HG03354 (cell line): Measurements from ENCODE around the gene ZNF226.
"Not testable (repeated sequence)": the region's sequence is repeated elsewhere in the genome, so short reads cannot be mapped to it uniquely, and the experiment has no call there.

ENCODE experiments used
- ATAC-seq: cut with Tn5 transposase; IDR thresholded peaks from one replicate; pipeline ENCODE4 v1.9.1; 2021; ENCODE audit warnings: mild to moderate bottlenecking; ENCODE audit not compliant: unreplicated experiment, poor library complexity, severe bottlenecking

Gene ZNF226

DNA sequence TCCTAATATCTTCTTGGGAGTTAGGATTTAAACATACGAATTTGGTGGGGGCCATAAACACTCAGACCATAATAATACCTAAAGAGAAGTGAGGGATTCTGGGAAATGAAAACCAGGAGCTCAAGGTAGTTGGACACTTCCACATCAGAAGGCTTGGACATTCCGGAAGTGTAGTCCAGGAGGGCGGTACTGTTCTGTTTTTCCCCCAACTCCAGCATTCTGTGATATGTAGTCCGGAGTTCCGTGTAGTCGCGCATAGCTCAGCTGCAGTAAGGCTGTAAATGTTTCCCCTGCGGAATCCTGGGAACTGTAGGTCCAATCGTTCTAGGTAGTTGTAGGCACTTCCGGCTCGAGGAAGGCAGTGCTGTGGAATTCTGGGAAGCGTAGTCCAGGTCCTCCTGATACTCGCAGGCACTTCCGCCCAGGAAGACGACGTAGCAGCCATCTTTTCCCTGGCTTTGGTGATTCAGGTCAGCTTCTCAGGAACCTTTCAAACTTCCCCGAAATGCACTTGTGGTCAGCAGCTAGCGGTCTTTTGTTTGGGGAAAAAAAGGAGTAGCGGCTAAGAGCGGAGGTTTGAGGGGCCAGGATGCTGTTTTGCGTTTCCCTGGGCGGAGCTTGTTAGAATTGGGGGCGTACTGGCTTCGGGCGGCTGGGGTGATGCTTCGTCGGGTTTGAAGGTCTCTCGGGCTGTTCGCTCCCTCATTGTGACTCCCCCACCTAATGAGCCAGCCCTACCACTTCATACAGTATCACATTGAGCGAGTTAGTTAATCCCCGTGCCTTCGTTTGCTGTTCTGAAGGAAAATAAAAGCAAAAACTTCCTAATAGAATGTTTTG lies at the start of gene ZNF226:
ZNF226 (plus strand) TSS at position 428 of the 840 bp plus-strand sequence. CDS start 4,981 bp downstream, outside the sequence.
- ATAC-seq, result peak; percentile 84

DNA sequence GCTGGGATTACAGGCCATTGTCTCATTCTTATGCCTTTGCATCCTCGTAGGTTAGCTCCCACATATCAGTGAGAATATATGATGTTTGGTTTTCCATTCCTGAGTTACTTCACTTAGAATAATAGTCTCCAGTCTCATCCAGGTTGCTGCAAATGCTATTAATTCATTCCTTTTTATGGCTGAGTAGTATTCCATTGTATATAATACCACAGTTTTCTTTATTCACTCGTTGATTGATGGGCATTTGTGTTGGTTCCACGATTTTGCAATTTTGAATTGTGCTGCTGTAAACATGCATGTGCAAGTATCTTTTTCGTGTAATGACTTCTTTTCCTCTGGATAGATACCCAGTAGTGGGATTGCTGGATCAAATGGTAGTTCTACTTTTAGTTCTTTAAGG lies 43.7 kb upstream of the ZNF226 start:
- not testable (repeated sequence) for ATAC-seq

DNA sequence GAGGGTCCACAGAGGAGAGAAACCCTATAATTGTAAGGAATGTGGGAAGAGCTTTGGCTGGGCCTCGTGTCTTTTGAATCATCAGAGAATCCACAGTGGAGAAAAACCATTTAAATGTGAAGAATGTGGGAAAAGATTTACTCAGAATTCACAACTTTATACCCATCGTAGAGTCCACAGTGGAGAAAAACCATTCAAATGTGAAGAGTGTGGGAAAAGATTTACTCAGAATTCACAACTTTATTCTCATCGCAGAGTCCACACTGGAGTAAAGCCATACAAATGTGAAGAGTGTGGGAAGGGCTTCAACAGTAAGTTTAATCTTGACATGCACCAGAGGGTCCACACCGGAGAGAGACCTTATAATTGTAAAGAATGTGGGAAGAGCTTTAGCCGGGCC lies 32.9 kb upstream of the ZNF226 start:
- ATAC-seq, result no peak

DNA sequence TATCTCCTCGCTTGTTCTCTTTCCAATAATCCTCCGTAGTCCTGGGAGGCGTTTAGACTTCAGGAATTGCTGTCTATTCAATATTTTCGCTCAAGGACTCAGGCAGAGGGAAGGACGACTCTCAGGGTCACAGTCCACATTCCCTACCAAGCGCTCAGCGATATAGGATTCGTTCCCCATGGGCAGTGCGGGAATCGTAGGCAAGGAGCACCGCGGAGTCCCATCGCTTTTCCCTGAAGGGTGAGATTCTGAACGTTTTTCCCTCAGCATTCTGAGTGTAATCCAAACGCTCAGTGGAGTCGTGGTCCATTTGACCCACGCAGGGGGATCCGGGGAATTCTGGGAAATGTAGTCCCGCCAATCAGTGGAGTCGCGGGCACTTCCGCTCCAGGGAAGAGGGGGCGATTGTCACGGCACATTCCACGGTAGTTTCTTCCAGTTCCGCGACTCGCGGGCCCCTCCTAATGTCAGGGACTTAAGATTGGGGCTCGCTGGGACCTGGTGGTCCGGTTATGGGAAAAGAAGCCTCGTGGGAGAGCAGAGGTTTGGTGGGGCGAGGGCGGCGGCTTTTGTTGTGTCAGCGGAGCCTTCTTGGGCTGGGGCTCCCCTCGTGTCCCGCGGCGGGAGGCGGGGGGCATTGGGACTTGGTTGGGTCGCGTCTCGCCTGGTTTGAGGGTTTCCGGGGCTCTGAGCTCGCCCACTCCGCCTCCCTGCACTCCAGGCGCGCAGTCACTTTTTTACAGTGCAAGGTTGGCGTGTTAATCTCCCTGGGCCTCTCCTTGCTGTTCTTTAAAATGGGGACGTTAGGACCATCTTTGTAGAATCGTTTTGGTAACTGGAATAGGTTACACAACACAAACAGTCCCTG lies 23.5 kb upstream of the ZNF226 start, which contains the start of gene ZNF234:
ZNF234 (plus strand) TSS at position 364 of the 868 bp plus-strand sequence. CDS start 3,079 bp downstream, outside the sequence.
- peak; percentile 82 for ATAC-seq

DNA sequence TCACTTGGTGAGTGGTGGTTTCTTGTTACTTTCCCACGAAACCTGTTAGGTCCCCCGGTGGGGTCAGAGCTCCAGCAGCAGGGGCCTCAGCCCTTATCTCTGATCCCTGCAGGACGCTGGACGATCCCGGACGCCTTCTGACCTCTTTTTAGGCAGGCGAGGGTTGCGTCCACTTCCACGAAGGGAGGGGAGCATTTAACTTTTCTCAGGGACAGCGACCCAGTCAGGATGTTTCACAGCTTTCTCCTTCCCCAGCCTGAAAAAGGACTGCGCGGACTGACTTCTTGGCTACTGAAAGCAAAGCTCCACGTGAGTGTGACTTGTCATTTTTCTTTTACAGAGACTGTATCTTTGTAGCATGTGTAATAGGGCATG lies 22.9 kb upstream of the ZNF226 start:
- peak; percentile 18 for ATAC-seq

DNA sequence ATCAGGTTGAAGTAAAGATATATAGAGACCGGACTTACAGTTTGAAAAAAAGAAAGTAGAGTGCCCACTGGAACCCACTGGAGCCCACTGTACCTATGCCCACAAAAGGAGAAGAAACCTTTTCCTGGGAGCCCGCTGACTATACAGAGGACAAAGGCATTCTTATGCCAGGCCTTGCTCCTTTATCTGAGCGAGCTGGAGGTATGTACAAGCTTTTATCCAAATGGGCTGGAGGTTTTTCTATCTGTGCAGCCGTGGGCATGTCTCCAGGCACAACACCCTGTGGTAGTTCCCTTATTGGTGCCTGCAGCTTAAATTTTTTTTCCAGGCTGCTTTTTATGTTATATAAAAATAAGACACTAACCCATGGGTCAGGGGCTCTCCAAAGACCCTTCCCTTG lies 15.1 kb upstream of the ZNF226 start:
- ATAC-seq, result no peak

DNA sequence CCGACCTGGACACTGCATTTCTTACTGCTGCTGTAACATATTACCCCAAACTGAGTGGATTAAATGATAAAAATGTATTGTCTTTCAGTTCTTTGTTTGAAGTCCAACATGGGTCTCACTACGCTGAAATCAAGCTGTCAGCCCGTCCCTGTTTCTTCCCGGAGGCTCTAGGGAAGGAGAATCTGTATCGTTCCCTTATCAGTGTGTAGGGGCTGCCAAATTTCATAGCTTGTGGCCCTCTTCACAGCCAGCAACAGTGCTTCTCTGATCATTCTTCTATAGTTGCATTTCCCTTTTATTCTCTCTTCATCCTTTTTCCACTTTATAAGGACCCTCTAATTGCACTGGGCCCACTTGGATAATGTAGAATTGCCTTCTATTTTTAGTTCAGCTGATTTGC lies 13.4 kb upstream of the ZNF226 start:
- ATAC-seq, result no peak

DNA sequence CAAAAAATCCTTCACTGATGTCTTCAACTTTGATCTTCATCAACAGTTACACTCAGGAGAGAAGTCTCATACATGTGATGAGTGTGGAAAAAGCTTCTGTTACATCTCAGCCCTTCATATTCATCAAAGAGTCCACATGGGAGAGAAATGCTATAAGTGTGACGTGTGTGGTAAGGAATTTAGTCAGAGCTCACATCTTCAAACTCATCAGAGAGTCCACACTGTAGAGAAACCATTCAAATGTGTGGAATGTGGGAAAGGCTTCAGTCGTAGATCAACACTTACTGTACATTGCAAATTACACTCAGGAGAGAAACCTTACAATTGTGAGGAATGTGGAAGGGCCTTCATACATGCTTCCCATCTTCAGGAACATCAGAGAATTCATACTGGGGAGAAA lies 8.4 kb upstream of the ZNF226 start:
- ATAC-seq, result no peak

DNA sequence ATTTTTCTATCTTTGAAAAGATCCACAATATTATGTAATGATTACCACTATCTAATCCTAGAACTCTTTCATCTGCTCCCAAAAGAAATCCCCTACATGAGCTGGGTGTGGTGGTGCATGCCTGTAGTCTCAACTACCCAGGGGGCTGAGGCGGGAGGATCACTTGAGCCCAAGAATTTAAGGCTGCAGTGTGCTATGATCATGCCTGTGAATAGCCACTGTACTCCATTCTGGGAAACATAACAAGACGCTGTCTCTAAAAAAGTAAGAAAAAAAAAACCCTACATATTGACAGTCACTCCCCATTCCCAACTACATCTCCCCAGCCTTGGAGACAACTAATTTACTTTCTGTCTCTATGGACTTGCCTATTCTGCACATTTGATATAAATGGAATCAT lies 1.1 kb upstream of the ZNF226 start:
- no peak for ATAC-seq

DNA sequence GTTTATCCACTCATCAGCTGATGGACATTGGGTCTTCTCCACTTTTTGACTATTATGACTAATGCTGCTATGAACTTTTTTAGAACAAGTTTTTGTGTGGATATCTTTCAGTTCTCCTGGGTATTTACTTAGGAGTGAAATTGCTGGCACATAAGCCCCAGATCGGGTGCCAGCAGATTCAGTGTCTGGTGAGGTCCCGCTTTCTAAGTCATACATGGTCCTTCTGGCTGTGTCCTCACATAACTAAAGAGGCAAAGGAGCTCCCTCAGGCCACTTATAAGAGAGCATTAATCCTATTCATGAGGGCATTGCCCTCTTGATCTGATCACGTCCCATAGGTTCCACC lies 600 bp upstream of the ZNF226 start:
- ATAC-seq, result no peak

DNA sequence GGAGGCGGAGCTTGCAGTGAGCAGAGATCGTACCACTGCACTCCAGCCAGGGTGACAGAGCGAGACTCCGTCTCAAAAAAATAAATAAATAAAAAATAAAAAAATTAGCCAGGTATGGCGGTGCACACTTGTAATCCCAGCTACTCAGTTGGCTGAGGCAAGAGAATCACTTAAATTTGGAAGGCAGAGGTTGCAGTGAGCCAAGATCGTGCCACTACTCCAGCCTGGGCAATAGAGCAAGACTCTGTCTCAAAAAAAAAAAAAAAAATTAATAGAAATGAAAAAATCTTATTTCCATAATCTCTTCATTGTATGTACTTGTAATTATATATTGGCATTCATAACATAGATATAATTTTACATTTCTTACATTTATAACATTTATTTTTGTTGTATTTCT lies 5.8 kb downstream of the ZNF226 start:
- ATAC-seq, result not testable (repeated sequence)

DNA sequence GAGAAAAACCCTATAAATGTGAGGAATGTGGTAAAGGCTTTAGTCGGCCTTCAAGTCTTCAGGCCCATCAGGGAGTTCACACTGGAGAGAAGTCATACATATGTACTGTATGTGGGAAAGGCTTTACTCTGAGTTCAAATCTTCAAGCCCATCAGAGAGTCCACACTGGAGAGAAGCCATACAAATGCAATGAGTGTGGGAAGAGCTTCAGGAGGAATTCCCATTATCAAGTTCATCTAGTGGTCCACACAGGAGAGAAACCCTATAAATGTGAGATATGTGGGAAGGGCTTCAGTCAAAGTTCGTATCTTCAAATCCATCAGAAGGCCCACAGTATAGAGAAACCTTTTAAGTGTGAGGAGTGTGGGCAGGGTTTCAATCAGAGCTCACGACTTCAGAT lies 11.7 kb downstream of the ZNF226 start:
- no peak for ATAC-seq

DNA sequence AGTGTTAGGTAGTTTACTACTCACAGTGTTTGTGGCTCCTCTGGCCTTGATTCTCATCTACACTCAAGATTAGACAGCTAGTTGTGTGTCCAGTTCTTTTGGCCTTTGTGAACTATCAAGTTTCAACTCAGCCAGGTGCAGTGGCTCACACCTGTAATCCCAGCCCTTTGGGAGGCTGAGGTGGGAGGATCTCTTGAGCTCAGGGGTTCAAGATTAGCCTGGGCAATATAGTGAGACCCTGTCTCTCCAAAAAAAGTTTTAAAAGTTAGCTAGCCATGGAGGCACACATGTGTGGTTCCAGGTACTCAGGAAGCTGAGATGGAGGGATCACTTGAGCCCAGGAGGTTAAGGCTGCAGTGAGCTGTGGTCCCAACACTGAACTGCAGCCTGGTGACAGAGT lies 16.1 kb downstream of the ZNF226 start:
- ATAC-seq, result no peak

DNA sequence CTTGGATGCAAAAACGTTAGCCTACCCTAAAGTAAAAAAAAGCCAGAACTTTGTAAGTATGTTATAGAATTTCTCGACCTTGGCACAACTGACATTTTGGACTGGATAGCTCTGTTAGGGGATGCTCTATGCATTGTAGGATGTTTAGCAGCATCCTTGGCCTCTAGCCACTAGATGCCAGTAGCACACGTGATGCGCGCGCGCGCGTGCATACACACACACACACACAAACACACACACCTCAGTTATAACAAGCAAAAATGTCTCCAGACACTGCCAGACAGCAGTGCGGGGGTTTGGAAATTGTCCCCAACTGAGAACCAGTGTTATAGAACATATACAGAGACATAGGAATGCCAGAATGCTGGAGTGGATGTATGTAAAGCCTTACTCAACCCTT lies 17.2 kb downstream of the ZNF226 start:
- no peak for ATAC-seq

DNA sequence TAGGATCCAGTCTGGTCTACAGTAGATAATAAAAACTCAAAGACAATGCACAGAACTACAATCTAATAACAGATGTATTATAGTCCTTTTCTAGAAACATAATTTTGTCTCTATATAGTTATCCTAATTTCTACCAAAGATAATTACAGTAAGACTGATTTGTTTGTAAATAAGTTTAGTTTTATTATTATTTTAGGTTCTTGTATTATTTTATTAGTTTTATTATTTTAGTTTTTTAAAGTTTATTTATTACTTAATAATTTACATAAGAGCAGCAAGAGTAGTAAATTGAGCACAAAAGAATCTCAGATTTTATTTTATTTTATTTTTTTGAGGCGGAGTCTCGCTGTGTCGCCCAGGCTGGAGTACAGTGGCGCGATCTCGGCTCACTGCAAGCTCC lies 25.1 kb downstream of the ZNF226 start:
- no peak for ATAC-seq

DNA sequence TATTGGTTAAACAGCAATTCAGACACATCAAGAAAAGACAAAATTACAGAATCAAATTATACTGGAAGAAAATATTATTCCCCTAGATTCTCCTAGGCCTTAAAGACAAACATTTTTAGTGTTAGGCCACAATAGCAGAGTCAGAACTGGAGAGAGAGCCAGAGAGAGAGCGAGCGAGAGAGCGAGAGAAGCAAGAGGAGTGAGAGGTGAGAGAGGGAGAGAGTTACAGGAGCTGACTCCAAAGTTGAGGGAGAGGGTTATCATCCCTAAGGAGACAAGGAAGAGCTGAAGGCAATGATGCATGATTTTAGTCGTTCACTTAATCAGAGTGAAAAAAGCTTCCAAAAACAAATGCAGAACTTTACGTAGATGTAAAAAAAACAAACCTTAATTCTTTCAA lies 27.2 kb downstream of the ZNF226 start:
- no peak for ATAC-seq

DNA sequence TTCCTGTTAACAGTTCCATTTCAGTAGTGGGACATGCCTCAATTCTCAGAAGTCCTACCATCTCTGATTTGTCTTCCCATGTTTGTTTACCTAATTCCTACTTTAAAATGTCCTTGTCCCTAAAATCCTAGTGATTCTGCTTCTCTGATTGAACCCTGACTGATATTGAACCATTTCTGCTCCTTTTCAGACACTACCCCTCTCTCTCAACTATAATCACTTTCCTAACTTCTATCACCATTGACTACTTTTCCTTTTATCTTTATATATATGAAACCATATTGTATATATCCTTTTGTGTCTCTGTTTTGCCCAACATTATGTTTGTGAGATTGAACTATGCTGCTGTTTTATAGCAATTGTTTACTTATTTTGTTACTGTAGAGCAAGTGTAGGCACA lies 31.9 kb downstream of the ZNF226 start:
- ATAC-seq, result no peak

DNA sequence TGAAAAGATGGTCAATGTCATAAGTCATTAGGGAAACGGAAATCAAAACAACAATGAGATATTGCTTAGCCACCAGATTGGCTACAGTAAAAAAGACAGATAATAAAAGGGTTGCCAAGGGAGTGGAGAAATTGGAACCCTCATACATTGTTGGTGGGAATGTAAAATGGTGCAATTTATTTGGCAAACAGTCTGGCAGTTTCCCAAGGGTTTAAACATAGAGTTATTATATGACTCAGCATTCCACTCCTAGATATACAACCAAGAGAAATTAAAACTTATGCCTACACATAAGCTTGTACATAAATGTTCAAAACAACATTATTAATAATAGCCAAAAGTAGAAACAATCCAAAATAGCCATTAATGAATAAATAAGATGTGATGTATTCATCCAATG lies 37.6 kb downstream of the ZNF226 start:
- ATAC-seq, result no peak

DNA sequence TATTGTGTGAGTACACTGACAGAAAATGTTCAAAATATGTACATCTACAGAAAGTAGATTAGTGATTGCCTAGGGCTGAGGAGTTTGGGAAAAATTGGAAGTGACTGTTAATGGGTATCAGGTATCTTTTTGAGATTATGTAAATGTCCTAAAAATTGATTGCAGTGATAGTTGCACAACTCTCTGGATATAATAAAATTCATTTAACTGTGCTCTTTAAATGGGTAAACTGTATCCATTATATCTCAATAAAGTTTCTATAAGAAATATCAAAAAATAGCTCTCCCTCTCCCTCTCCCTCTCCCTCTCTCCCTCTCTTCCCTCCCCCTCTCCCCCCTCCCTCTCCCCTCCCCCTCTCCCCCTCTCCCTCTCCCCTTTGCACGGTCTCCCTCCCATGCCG lies 38.1 kb downstream of the ZNF226 start:
- no peak for ATAC-seq

DNA sequence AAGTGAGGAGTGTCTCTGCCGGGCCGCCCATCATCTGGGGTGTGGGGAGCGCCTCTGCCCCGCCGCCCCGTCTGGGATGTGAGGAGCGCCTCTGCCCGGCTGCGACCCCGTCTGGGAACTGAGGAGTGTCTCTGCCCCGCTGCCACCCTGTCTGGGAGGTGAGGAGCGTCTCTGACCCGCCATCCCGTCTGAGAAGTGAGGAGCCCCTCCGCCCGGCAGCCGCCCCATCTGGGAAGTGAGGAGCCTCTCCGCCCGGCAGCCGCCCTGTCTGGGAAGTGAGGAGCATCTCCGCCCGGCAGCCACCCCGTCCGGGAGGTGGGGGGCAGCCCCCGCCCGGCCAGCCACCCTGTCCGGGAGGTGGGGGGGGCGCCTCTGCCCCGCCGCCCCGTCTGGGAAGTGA lies 39.0 kb downstream of the ZNF226 start:
- not testable (repeated sequence) for ATAC-seq

DNA sequence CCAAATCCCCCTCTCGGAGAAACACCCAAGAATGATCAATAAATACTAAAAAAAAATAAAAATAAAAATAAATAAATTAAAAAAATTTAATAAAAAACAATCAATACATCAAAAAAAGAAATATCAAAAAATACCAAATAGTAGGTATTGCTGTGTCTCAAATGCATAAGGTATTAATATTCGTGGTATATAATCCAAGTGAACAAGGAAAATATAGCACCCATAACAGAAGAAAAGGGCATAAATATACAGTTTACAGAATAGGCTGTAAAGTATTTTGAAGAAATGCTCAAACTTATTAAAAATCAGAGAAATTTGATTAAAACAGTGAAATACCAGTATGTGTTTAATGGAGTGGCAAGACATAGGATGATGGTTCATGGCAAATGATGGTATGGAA lies 39.9 kb downstream of the ZNF226 start:
- ATAC-seq, result no peak
